Lung (tissue), 12 donors: ENCODE data around the gene RNASE8. TPM values are rescaled to one million over a fixed set of nuclear protein-coding genes. Genes with fewer than 3 reads are reported as not detected.
A peak's percentile ranks its signal among the peaks of the same experiment; 100 is the strongest.

ENCODE experiments used
- ATAC-seq: fragments of 200-7000 bp; cut with Tn5 transposase; one replicate; pipeline ENCODE4 v1.9.1; 2020; ENCODE audit warnings: moderate number of reproducible peaks; ENCODE audit not compliant: insufficient read depth, low FRiP score
- DNase-seq, 3 donors: peaks; one replicate each; pipeline ENCODE4 v3.0.0-alpha.2; 2013 to 2017
- H3K27ac ChIP-seq, 2 donors: one replicate each; pipeline ENCODE4 v1.5.1; 2013; ENCODE audit warnings: mild to moderate bottlenecking in 2 of 2, moderate library complexity in 2 of 2, control low read depth in 1 of 2, inconsistent platforms in 1 of 2, low read depth in 1 of 2, low read length in 1 of 2
- H3K27me3 ChIP-seq, 3 donors: one replicate each; pipeline ENCODE4 v1.5.1; 2013; ENCODE audit warnings: low read length in 2 of 3; ENCODE audit not compliant: control insufficient read depth in 3 of 3, insufficient read depth in 3 of 3
- H3K36me3 ChIP-seq, 4 donors: one replicate each; pipeline ENCODE4 v1.5.1; 2013; ENCODE audit warnings: low read length in 4 of 4, mild to moderate bottlenecking in 1 of 4, moderate library complexity in 1 of 4; ENCODE audit not compliant: control insufficient read depth in 4 of 4, insufficient read depth in 4 of 4
- H3K4me1 ChIP-seq, 5 donors: one replicate each; pipeline ENCODE4 v1.5.1; 2013; ENCODE audit warnings: low read length in 5 of 5, mild to moderate bottlenecking in 2 of 5, moderate library complexity in 1 of 5; ENCODE audit not compliant: control insufficient read depth in 5 of 5, insufficient read depth in 5 of 5
- H3K4me3 ChIP-seq: one replicate; pipeline ENCODE4 v1.5.1; 2013; ENCODE audit warnings: mild to moderate bottlenecking, control low read depth, moderate library complexity
- H3K9ac ChIP-seq, 2 donors: one replicate each; pipeline ENCODE4 v1.5.1; 2013; ENCODE audit warnings: low read length in 2 of 2, control low read depth in 1 of 2; ENCODE audit not compliant: insufficient read depth in 1 of 2
- H3K9me3 ChIP-seq, 4 donors: one replicate each; pipeline ENCODE4 v1.5.1; 2013; ENCODE audit warnings: low read length in 3 of 4, mild to moderate bottlenecking in 1 of 4, moderate library complexity in 1 of 4; ENCODE audit not compliant: control insufficient read depth in 4 of 4, insufficient read depth in 3 of 4
- CTCF ChIP-seq: IDR thresholded peaks from 2 replicates; pipeline ENCODE4 v1.5.1; 2012; ENCODE audit warnings: mild to moderate bottlenecking; ENCODE audit errors: control extremely low read depth, extremely low read depth
- WGBS, 2 donors: extraction: QIAGEN DNeasy Blood & Tissue Kit; methylation state at CpG; one replicate each; pipeline ENCODE4 v1.1.7; 2013; 5-methylcytosine and 5-hydroxymethylcytosine counted together
- polyA plus RNA-seq, 2 donors: library from polyadenylated mRNA; stranded (reverse); fragments of 200-250 nt; gene quantifications; one replicate each; pipeline ENCODE4 v1.2.1, GENCODE V29; 2013
- total RNA-seq, 2 donors: library from RNA; depleted of rRNA in 1 of 2; stranded (reverse); fragments of >200 nt in 1 of 2; gene quantifications; one replicate each; pipeline ENCODE4 v1.2.1, GENCODE V29; 2014 to 2021
- donor health status: control.
- donor health status: control.
- donor health status: Bipolar disorder and iron deficiency.
- donor health status: healthy.
- donor health status: DM: yes; HTN: yes; CAD: no.

RNASE8 gene
- total and polyA plus RNA-seq, 4 donors, result not detected

GRCh38 chr14:21024585-21025370 is 32.8 kb upstream of the RNASE8 start, which contains the start of gene NDRG2:
Gene NDRG2, minus strand, starts transcription at chr14:21025061. Its CDS starts 1,746 bp downstream, at chr14:21023315.
- H3K27ac ChIP-seq, result peak within 1 kb of the TSS; percentile 86 to 93
- 1% methylated on average over 57 to 72 of the region's 72 CpGs for WGBS, 2 donors
- H3K27me3 ChIP-seq, result no peaks in the 10 kb centered on the region
- no peak for TF ChIP-seq CTCF
- H3K4me1 ChIP-seq, result peaks cover 7 to 24% (median 13%) of the 10 kb centered on the region in 5 donors
- no peaks in the 10 kb centered on the region for H3K9me3 ChIP-seq
- peak; percentile 82 to 90 (median 88) for DNase-seq
- peak; percentile 89 for ATAC-seq
- peak within 1 kb of the TSS; percentile 55 to 71 for H3K9ac ChIP-seq
- H3K36me3 ChIP-seq, result peaks cover under 1 to 13% (median 8%) of the 10 kb centered on the region in 4 donors
- peak within 1 kb of the TSS; percentile 75 for H3K4me3 ChIP-seq

- 8% methylated on average over 57 to 58 of the region's 58 CpGs for WGBS, 2 donors
- no peaks in the 10 kb centered on the region for H3K27me3 ChIP-seq
- no peak for ATAC-seq
- H3K9me3 ChIP-seq, result no peaks in the 10 kb centered on the region
- DNase-seq, result peak; percentile 64 to 80 (median 72)
- peaks cover 0 to 12% (median 6%) of the 10 kb centered on the region in 4 donors for H3K36me3 ChIP-seq
- H3K27ac ChIP-seq, result peak overlapping the region; percentile 82 to 90
- H3K4me1 ChIP-seq, result peaks cover 7 to 24% (median 11%) of the 10 kb centered on the region in 5 donors
- TF ChIP-seq CTCF, result no peak
- H3K4me3 ChIP-seq, result peak overlapping the region; percentile 54
- H3K9ac ChIP-seq, result peak overlapping the region in 1 of 2 donors; percentile 46
Observed at GRCh38 chr14:21025371-21026273, 32.0 kb upstream of the RNASE8 start.

- peaks cover 7 to 24% (median 11%) of the 10 kb centered on the region in 5 donors for H3K4me1 ChIP-seq
- no peaks in the 10 kb centered on the region for H3K27me3 ChIP-seq
- H3K36me3 ChIP-seq, result peaks cover 0 to 4% (median under 1%) of the 10 kb centered on the region in 4 donors
- peak overlapping the region in 1 of 2 donors; percentile 86 for H3K27ac ChIP-seq
- no peak for TF ChIP-seq CTCF
- H3K9ac ChIP-seq, result no peak overlapping the region
- DNase-seq (peak in 1 of 3 donors; percentile 19), ATAC-seq (no peak)
- 71 to 79% methylated on average over 7 of the region's 7 CpGs for WGBS, 2 donors
- no peak overlapping the region for H3K4me3 ChIP-seq
- no peaks in the 10 kb centered on the region for H3K9me3 ChIP-seq
Observed at GRCh38 chr14:21026274-21026987, 31.2 kb upstream of the RNASE8 start.
